ENCODE results near the gene SFMBT2.
"Not testable (repeated sequence)": the region's sequence is repeated elsewhere in the genome, so short reads cannot be mapped to it uniquely, and the experiment has no call there.

SFMBT2 gene

GRCh38 chr10:7186387-7187018 lies 224.3 kb downstream of the SFMBT2 start:
- H3K27ac ChIP-seq, result no peak overlapping the region; the same call in 1 of the 2 replicates

GRCh38 chr10:7185367-7185690 lies 225.5 kb downstream of the SFMBT2 start:
- H3K27ac ChIP-seq, result peak overlapping the region; percentile 71
- TF ChIP-seq, protein P1, sequence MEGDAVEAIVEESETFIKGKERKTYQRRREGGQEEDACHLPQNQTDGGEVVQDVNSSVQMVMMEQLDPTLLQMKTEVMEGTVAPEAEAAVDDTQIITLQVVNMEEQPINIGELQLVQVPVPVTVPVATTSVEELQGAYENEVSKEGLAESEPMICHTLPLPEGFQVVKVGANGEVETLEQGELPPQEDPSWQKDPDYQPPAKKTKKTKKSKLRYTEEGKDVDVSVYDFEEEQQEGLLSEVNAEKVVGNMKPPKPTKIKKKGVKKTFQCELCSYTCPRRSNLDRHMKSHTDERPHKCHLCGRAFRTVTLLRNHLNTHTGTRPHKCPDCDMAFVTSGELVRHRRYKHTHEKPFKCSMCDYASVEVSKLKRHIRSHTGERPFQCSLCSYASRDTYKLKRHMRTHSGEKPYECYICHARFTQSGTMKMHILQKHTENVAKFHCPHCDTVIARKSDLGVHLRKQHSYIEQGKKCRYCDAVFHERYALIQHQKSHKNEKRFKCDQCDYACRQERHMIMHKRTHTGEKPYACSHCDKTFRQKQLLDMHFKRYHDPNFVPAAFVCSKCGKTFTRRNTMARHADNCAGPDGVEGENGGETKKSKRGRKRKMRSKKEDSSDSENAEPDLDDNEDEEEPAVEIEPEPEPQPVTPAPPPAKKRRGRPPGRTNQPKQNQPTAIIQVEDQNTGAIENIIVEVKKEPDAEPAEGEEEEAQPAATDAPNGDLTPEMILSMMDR (conservative IDR thresholded peaks at IDR 0.05), result no peak

More at GRCh38 chr10:7186387-7187018, 224.3 kb downstream of the SFMBT2 start:
- TF ChIP-seq, protein P1 (conservative IDR thresholded peaks at IDR 0.05), result no peak

DNA sequence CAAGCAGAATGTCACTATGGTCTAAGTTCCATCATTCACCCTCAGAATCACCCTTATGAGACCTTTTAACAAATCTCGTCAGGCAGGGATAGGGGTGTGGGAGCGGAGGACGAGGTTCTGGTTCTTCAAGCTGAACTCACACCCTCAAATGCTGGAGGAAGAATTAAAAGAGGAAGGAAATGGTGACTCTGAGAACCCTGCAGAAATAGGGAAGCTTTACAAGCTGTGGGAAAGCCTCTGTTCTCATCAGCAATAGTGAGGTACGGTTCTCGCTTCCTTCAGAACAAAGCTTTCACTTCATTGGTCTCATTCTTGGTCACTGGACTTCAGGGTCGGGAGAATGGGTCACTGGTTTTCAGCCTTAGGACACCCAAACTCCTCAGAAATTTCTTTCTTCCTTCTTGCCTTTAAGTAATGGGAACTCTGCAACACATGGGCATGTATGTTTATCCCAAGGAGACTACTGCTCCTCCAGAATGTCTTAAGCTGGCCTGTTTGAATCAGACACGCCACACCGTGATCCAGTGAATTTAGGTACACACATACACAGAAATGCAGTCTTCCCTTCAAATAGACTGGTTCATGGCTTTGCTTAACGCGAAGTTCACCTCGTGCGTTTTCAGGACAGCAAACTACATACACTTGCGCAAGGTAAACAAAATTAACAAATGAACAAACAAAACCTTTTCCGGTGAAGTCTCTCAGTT lies 226.0 kb downstream of the SFMBT2 start:
- TF ChIP-seq, protein P1 (conservative IDR thresholded peaks at IDR 0.05), result no peak
- peak overlapping the region; percentile 71 for H3K27ac ChIP-seq

DNA sequence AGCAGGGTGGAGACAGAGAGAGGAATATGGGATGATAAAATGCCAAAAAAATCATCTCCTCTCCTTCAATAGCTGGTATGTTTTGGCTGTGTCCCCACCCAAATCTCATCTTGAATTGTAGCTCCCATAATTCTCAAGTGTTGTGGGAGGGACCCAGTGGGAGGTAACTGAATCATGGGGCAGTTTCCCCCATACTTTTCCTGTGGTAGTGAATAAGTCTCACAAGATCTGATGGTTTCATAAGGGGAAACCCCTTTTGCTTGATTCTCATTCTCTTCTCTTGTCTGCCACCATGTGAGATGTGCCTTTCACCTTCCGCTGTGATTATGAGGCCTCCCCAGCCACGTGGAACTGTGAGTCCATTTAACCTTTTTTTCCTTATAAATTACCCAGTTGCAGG lies 226.7 kb downstream of the SFMBT2 start:
- peak overlapping the region; percentile 71; the same call in 1 of the 2 replicates for H3K27ac ChIP-seq

DNA sequence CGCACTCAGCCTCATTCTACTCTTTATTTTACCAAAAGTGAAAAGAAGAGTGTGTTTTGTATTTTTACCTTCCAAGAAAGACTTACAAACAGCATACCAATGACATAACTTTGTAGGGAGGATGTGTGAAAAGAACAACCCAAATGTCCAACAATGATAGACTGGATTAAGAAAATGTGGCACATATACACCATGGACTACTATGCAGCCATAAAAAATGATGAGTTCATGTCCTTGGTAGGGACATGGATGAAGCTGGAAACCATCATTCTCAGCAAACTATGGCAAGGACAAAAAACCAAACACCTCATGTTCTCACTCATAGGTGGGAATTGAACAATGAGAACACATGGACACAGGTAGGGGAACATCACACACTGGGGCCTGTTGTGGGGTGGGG lies 228.5 kb downstream of the SFMBT2 start:
- not testable (repeated sequence) for H3K27ac ChIP-seq

DNA sequence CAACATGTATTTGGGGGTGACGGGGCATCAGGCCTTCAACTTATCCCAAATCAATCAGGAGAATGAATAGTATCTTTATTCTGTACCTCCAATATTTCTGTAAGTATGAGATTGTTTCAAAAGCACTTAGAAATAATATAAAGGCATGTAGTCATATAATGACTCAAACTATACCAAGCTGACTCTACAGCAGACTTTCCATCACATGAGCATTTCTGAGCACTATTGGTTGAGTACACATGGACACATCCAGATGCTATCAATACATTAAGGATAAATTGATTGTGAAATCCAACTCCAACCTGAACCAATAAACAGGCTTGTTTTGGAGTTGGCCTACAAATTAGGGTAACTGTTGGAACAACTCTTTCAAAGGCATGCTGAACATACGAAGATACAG lies 229.4 kb downstream of the SFMBT2 start:
- TF ChIP-seq, protein P1 (conservative IDR thresholded peaks at IDR 0.05), result no peak
- H3K27ac ChIP-seq, result no peak overlapping the region

GRCh38 chr10:7179536-7179935 lies 231.3 kb downstream of the SFMBT2 start:
- TF ChIP-seq, protein P1 (conservative IDR thresholded peaks at IDR 0.05), result no peak
- H3K27ac ChIP-seq, result no peak overlapping the region

- H3K27ac ChIP-seq, result no peak overlapping the region
- TF ChIP-seq, protein P1 (conservative IDR thresholded peaks at IDR 0.05), result no peak
These were observed 236.9 kb downstream of the SFMBT2 start for GRCh38 chr10:7173948-7174347.
